ENCODE measurements around the gene PRR14.

Gene PRR14

GRCh38 chr16:30602616-30603277 lies 48.0 kb upstream of the PRR14 start:
- ATAC-seq, result no peak
- no peak for TF ChIP-seq ESRRG (CRISPR knock-in tag; IDR thresholded peaks at IDR 0.05)
- TF ChIP-seq PATZ1 (CRISPR knock-in tag; IDR thresholded peaks at IDR 0.05; ENCODE audit: borderline replicate concordance), result no peak
- TF ChIP-seq CREB5 (CRISPR knock-in tag; IDR thresholded peaks at IDR 0.05; ENCODE audit: low read depth), result no peak

GRCh38 chr16:30603945-30604315 lies 46.8 kb upstream of the PRR14 start:
- TF ChIP-seq GLIS3 (CRISPR knock-in tag; IDR thresholded peaks at IDR 0.05) (no peak), ZNF565 (CRISPR knock-in tag; conservative IDR thresholded peaks at IDR 0.05; ENCODE audit: low read depth) (no peak), TOX (CRISPR knock-in tag; IDR thresholded peaks at IDR 0.05; ENCODE audit: borderline replicate concordance) (no peak), ZFP3 (CRISPR knock-in tag; IDR thresholded peaks at IDR 0.05) (no peak), OSR1 (CRISPR knock-in tag; IDR thresholded peaks at IDR 0.05) (no peak), CSDC2 (CRISPR knock-in tag; IDR thresholded peaks at IDR 0.05) (no peak)
- no peak for ATAC-seq

- no peak for ATAC-seq
- no peak for TF ChIP-seq TOX (CRISPR knock-in tag; IDR thresholded peaks at IDR 0.05; ENCODE audit: borderline replicate concordance)
- no peak for TF ChIP-seq PATZ1 (CRISPR knock-in tag; IDR thresholded peaks at IDR 0.05; ENCODE audit: borderline replicate concordance)
- no peak for TF ChIP-seq TSHZ2 (CRISPR knock-in tag; IDR thresholded peaks at IDR 0.05)
These were observed 46.3 kb upstream of the PRR14 start for GRCh38 chr16:30604316-30604947.

- ATAC-seq, result no peak
- TF ChIP-seq ARNTL (CRISPR knock-in tag; IDR thresholded peaks at IDR 0.05; ENCODE audit: borderline replicate concordance, low read depth) (no peak), BACH2 (CRISPR knock-in tag; IDR thresholded peaks at IDR 0.05; ENCODE audit: borderline replicate concordance) (no peak), TSHZ2 (CRISPR knock-in tag; IDR thresholded peaks at IDR 0.05) (no peak), ZNF8 (CRISPR knock-in tag; IDR thresholded peaks at IDR 0.05) (no peak), ZNF565 (CRISPR knock-in tag; conservative IDR thresholded peaks at IDR 0.05; ENCODE audit: low read depth) (no peak), CREB5 (CRISPR knock-in tag; IDR thresholded peaks at IDR 0.05; ENCODE audit: low read depth) (no peak), ESRRG (CRISPR knock-in tag; IDR thresholded peaks at IDR 0.05) (no peak), ISL1 (CRISPR knock-in tag; IDR thresholded peaks at IDR 0.05) (no peak), CSDC2 (CRISPR knock-in tag; IDR thresholded peaks at IDR 0.05) (no peak), ZFP30 (CRISPR knock-in tag; IDR thresholded peaks at IDR 0.05) (no peak), TOX (CRISPR knock-in tag; IDR thresholded peaks at IDR 0.05; ENCODE audit: borderline replicate concordance) (no peak), POU6F1 (CRISPR knock-in tag; IDR thresholded peaks at IDR 0.05; ENCODE audit: borderline replicate concordance, low read depth) (no peak), GLIS3 (CRISPR knock-in tag; IDR thresholded peaks at IDR 0.05) (no peak), CSRNP3 (CRISPR knock-in tag; IDR thresholded peaks at IDR 0.05) (no peak), ZNF70 (CRISPR knock-in tag; IDR thresholded peaks at IDR 0.05) (no peak)
These were observed 45.6 kb upstream of the PRR14 start for GRCh38 chr16:30605158-30605557.

Measured in SK-N-SH treated with all-trans-retinoic acid at 6 μM for 48 hours (cell line).